DND-41 (cell line): ENCODE data around the gene IFIT1B.

Experiments
- ATAC-seq: fragments of 200-7000 bp; cut with Tn5 transposase; 3 replicates; pipeline ENCODE4 v1.9.1; 2021; ENCODE audit warnings: low read depth; ENCODE audit not compliant: insufficient read depth
- DNase-seq: peaks from one replicate; pipeline ENCODE4 v3.0.0-alpha.2; 2020
- H2AFZ ChIP-seq: 2 replicates; pipeline ENCODE4 v1.6.0; 2012; ENCODE audit warnings: low read depth, low read length
- H3K27ac ChIP-seq: 2 replicates; pipeline ENCODE4 v1.5.1; 2012; ENCODE audit warnings: low read length, inconsistent platforms
- H3K27me3 ChIP-seq: fragments of 200-600 bp; sonication (generic); 2 replicates; pipeline ENCODE4 v1.6.0; 2012; ENCODE audit warnings: low read length, mild to moderate bottlenecking, inconsistent platforms; ENCODE audit not compliant: insufficient read depth, poor library complexity
- H3K36me3 ChIP-seq: 2 replicates; pipeline ENCODE4 v1.5.1; 2012; ENCODE audit warnings: low read length, inconsistent platforms; ENCODE audit not compliant: insufficient read depth
- H3K4me1 ChIP-seq: 2 replicates; pipeline ENCODE4 v1.5.1; 2012; ENCODE audit warnings: mild to moderate bottlenecking, low read length; ENCODE audit not compliant: insufficient read depth
- H3K4me2 ChIP-seq: 2 replicates; pipeline ENCODE4 v1.6.0; 2012; ENCODE audit warnings: mild to moderate bottlenecking, moderate library complexity, low read length, inconsistent platforms; ENCODE audit not compliant: insufficient read depth
- H3K4me3 ChIP-seq, 2 experiments: fragments of 200-600 bp in 1 of 2; shearing (Covaris generic) in 1 of 2; 2 replicates each; pipeline ENCODE4 v1.5.1; 2012 to 2016; ENCODE audit warnings: inconsistent platforms in 2 of 2, low read length in 2 of 2, mild to moderate bottlenecking in 2 of 2, low read depth in 1 of 2, moderate library complexity in 1 of 2
- H3K79me2 ChIP-seq: 2 replicates; pipeline ENCODE4 v1.6.0; 2012; ENCODE audit warnings: low read length, inconsistent platforms; ENCODE audit not compliant: insufficient read depth
- H3K9ac ChIP-seq: 2 replicates; pipeline ENCODE4 v1.6.0; 2012; ENCODE audit warnings: low read depth, mild to moderate bottlenecking, inconsistent platforms, low read length, moderate library complexity
- H3K9me3 ChIP-seq: 2 replicates; pipeline ENCODE4 v1.5.1; 2012; ENCODE audit warnings: low read length, moderate library complexity, mild to moderate bottlenecking, inconsistent platforms; ENCODE audit not compliant: insufficient read depth, severe bottlenecking
- H4K20me1 ChIP-seq: 2 replicates; pipeline ENCODE4 v1.6.0; 2012; ENCODE audit warnings: low read length; ENCODE audit not compliant: insufficient read depth
- CTCF ChIP-seq: IDR thresholded peaks from 2 replicates; pipeline ENCODE4 v1.5.1; 2012; ENCODE audit warnings: borderline replicate concordance, low read length, moderate library complexity, mild to moderate bottlenecking; ENCODE audit not compliant: poor library complexity, severe bottlenecking; ENCODE audit errors: extremely low read depth
- EZH2 ChIP-seq: IDR thresholded peaks from 3 replicates; pipeline ENCODE4 v1.6.1; 2012; ENCODE audit warnings: borderline replicate concordance, low read depth, mild to moderate bottlenecking, moderate library complexity, low read length, inconsistent platforms; ENCODE audit not compliant: severe bottlenecking

IFIT1B gene

GRCh38 chr10:89337484-89337883 is 40.4 kb upstream of the IFIT1B start:
- Histone ChIP-seq H2AFZ (no peak overlapping the region), H3K79me2 (peaks cover 3% of the 10 kb centered on the region; the same call in 1 of the 2 replicates), H3K9ac (no peak overlapping the region), H3K36me3 (peaks cover 13% of the 10 kb centered on the region), H3K9me3 (no peaks in the 10 kb centered on the region), H3K27me3 (no peaks in the 10 kb centered on the region), H3K4me1 (peaks cover 25% of the 10 kb centered on the region), H3K27ac (no peak overlapping the region), H3K4me3 (no peak overlapping the region), H4K20me1 (peaks cover 12% of the 10 kb centered on the region; the same call in 1 of the 2 replicates), H3K4me2 (no peak overlapping the region)
- TF ChIP-seq EZH2 (no peak), CTCF (no peak)
- DNase-seq (no peak), ATAC-seq (no peak)

GRCh38 chr10:89338713-89339112 is 39.1 kb upstream of the IFIT1B start:
- Histone ChIP-seq H2AFZ (no peak overlapping the region), H3K4me3 (no peak overlapping the region), H3K4me2 (no peak overlapping the region), H3K79me2 (peaks cover 3% of the 10 kb centered on the region; the same call in 1 of the 2 replicates), H3K4me1 (peaks cover 13% of the 10 kb centered on the region), H3K27me3 (no peaks in the 10 kb centered on the region), H3K27ac (no peak overlapping the region), H3K9ac (no peak overlapping the region), H3K36me3 (peaks cover 13% of the 10 kb centered on the region), H3K9me3 (no peaks in the 10 kb centered on the region), H4K20me1 (peaks cover 8% of the 10 kb centered on the region; the same call in 1 of the 2 replicates)
- DNase-seq = no peak
- TF ChIP-seq CTCF (no peak), EZH2 (no peak)
- no peak for ATAC-seq

GRCh38 chr10:89339875-89340274 is 38.0 kb upstream of the IFIT1B start:
- peaks cover 7% of the 10 kb centered on the region; the same call in 1 of the 2 replicates for H4K20me1 ChIP-seq
- DNase-seq (no peak), ATAC-seq (no peak)
- no peak overlapping the region for H3K9ac ChIP-seq
- H2AFZ ChIP-seq = no peak overlapping the region
- H3K79me2 ChIP-seq = peaks cover 3% of the 10 kb centered on the region; the same call in 1 of the 2 replicates
- H3K9me3 ChIP-seq = no peaks in the 10 kb centered on the region
- no peaks in the 10 kb centered on the region for H3K27me3 ChIP-seq
- H3K4me3 ChIP-seq = no peak overlapping the region
- no peak overlapping the region for H3K27ac ChIP-seq
- peaks cover 13% of the 10 kb centered on the region for H3K36me3 ChIP-seq
- peaks cover 1% of the 10 kb centered on the region; the same call in 1 of the 2 replicates for H3K4me1 ChIP-seq
- H3K4me2 ChIP-seq = no peak overlapping the region
- TF ChIP-seq EZH2 (no peak), CTCF (no peak)

- TF ChIP-seq EZH2 (no peak), CTCF (no peak)
- no peak overlapping the region for H3K9ac ChIP-seq
- H2AFZ ChIP-seq = no peak overlapping the region
- H3K4me3 ChIP-seq = no peak overlapping the region
- H3K79me2 ChIP-seq = no peaks in the 10 kb centered on the region
- H3K4me1 ChIP-seq = no peaks in the 10 kb centered on the region
- H3K9me3 ChIP-seq = no peaks in the 10 kb centered on the region
- no peak for DNase-seq
- H3K4me2 ChIP-seq = no peak overlapping the region
- no peaks in the 10 kb centered on the region for H3K27me3 ChIP-seq
- ATAC-seq = no peak
- H4K20me1 ChIP-seq = no peaks in the 10 kb centered on the region
- H3K36me3 ChIP-seq = peaks cover 13% of the 10 kb centered on the region
- no peak overlapping the region for H3K27ac ChIP-seq
Measured at GRCh38 chr10:89341649-89342048, 36.2 kb upstream of the IFIT1B start.
